Medulla oblongata (tissue), 1 donor: ENCODE measurements around the gene ETV5.
"Not testable (repeated sequence)": the region's sequence is repeated elsewhere in the genome, so short reads cannot be mapped to it uniquely, and the experiment has no call there.

Source experiments
- DNase-seq: peaks from one replicate; pipeline ENCODE4 v3.0.0-alpha.2; 2015; ENCODE audit errors: extremely low spot score

The ETV5 gene

DNA sequence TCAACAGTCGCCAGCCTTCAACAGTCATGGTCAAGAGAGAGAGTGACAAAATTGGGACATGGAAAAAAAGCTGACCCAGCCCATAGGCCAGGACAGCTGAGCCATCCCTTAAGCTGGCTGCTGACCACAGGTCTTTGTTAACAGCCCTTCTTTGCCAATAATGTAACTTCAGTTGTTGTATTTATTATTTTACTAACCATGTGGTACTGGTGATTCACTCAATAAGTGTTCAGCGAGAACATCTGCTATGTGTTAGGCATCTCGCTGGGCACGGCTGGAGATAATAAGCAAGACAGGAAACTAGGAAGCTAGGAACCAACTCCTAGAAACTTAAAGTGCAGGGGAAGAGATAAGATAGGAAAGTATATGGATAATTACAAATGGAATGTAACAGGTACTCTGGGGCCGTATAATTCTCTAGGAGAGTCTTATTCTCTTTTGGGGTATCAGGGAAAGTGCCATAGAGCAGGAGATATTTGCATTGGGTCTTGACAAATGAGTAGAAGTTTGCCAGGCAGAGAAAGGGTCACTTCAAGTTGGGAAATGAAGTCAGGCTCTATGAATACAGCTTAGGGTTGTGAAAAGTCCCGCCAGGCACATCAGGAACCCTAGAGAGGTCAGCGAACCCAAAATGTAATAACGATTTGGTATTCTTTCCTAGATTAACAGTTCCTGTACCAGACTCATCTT is 87.1 kb downstream of the ETV5 start:
- no peak for DNase-seq

- not testable (repeated sequence) for DNase-seq
These were observed 87.6 kb downstream of the ETV5 start for GRCh38 chr3:186021250-186021649.

- not testable (repeated sequence) for DNase-seq
These were observed 89.6 kb downstream of the ETV5 start for GRCh38 chr3:186019288-186019687.

DNA sequence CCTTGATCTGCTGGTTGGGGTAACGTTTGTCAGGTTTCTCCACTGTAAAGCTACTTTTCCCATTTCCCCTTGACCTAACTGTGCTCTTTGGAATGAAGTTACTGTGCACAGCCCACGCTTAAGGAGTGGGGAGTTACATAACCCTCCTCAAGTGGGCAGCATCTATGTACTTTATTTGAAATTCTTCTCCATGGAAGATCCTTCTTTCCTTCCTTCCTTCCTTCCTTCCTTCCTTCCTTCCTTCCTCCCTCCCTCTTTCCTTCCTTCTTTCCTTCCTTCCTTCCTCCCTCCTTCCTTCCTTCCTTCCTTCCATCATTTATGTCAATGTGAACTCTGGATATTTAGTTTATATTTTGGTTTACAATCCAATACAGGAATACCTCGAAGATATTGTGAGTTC is 94.0 kb downstream of the ETV5 start:
- DNase-seq = no peak

- DNase-seq = no peak
These were observed 95.6 kb downstream of the ETV5 start for GRCh38 chr3:186013312-186013711.

DNA sequence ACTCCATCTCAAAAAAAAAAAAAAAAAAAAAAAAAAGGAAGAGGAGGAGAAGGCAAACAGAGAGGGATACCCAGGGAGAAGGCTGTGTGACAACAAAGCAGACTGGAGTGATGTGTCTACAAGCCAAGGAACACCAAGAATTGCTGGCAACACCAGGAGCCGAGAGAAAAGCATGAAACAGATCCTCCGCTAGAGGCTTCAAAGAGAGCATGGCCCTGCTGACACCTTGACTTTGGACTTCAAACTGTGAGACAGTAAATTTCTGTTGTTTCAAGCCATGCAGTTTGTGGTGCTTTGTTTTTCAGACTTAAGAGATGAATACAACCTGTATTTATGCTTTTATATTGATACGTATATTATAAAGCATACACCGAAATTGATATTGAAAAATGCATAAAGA is 96.8 kb downstream of the ETV5 start:
- DNase-seq = no peak

DNA sequence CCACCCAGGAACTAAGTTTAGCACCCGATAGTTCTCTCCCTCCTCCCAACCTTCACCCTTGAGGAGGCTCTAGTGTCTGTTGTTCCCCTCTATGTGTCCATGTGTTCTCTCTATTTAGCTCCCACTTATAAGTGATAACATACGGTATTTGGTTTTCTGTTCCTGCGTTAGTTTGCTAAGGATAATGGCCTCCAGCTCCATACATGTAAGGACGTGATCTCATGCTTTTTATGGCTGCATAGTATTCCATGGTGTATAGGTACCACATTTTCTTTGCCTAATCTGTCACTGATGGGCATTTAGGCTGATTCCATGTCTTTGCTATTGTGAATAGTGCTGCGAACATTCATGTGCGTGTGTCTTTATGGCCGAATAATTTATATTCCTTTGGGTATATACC is 104.2 kb downstream of the ETV5 start:
- DNase-seq = no peak

DNA sequence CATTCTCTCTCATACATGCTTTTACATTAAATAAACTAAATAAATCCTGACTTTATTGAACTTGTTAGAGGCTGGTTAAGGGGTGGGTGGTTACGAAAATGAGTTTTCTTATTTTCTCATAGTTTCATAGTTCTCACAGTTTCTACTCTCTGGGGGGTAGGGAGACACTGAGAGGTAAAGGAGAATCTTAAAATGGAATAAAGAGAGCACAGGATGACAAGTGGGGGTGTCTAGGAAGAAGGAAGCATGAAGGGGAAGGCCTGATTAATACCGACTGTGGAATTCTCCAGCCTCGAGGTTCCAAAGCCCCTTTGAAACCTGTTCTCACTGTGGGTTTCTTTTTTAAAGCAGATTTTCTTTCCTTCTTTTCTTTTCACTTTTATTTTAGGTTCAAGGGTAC is 104.7 kb downstream of the ETV5 start:
- DNase-seq = no peak

GRCh38 chr3:186003610-186004009 is 105.3 kb downstream of the ETV5 start:
- DNase-seq = no peak

GRCh38 chr3:186002884-186003472 is 105.9 kb downstream of the ETV5 start:
- DNase-seq = no peak

DNA sequence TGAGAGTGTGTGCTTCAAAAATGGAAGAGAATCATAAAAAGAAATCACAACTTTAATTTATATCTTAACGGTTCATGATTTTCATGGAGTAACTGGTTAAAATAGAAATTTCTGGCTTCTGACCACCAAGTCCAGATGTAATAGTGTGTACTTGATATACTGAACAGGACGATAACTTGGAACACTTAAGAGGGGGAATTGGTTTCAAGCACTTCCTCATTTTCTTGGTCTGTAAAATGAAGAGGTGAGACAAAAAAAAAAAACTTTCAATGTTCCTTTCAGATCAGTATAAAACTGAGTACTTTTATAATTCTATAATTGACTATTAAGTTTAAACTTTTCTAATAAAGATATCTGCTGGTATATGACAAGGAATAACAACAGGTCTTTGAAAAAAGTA is 107.0 kb downstream of the ETV5 start:
- no peak for DNase-seq

- DNase-seq = no peak
These were observed 109.7 kb downstream of the ETV5 start for GRCh38 chr3:185999221-185999620.

- DNase-seq = no peak
These were observed 110.8 kb downstream of the ETV5 start for GRCh38 chr3:185998136-185998535.

DNA sequence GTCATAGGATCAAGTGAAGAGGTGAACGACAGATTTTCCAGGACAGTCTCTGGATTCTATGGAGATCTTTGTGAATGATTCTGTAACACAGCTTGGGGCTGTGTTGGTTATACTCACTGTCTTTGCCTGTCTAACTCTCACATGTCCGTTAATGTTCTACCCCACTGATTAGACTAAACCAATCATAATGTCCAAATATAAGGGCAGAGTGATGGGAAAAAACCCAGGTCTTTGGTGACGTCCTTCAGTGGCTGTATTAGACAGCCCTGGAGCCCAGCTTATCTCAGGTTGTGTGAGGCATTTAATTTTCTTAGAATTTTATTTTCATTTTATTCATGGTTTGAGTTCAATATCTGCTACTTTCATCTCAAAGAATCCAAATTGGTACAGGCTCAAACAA is 111.8 kb downstream of the ETV5 start:
- no peak for DNase-seq
